Stomach (tissue), 9 donors: ENCODE results near the gene MYO10. TPM values are rescaled to one million over a fixed set of nuclear protein-coding genes. Genes with fewer than 3 reads are reported as not detected.

Experiments
- DNase-seq, 2 donors: peaks; one replicate each; pipeline versions ENCODE4 v3.0.0 to v3.0.0-alpha.2; 2013 to 2019
- H3K27ac ChIP-seq, 5 donors: fragments of 200-600 bp in 4 of 5; sonication (generic) in 4 of 5; one replicate each; pipeline ENCODE4 v1.5.1; 2013 to 2019; ENCODE audit warnings: mild to moderate bottlenecking in 1 of 5, moderate library complexity in 1 of 5
- H3K27me3 ChIP-seq, 3 donors: fragments of 200-600 bp; sonication (generic); one replicate each; pipeline ENCODE4 v1.5.1; 2017 to 2019; ENCODE audit warnings: mixed run types in 1 of 3
- H3K36me3 ChIP-seq, 4 donors: fragments of 200-600 bp; sonication (generic); 1 replicate in 3 of 4; 2 replicates in 1 of 4; pipeline ENCODE4 v1.5.1; 2016 to 2019
- H3K4me1 ChIP-seq, 4 donors: fragments of 200-600 bp; sonication (generic); one replicate each; pipeline ENCODE4 v1.5.1; 2016 to 2019
- H3K4me3 ChIP-seq, 4 donors: fragments of 200-600 bp; sonication (generic) in 3 of 4; one replicate each; pipeline ENCODE4 v1.5.1; 2016 to 2019; ENCODE audit warnings: mild to moderate bottlenecking in 1 of 4
- H3K9me3 ChIP-seq, 4 donors: fragments of 200-600 bp; sonication (generic); one replicate each; pipeline ENCODE4 v1.5.1; 2016 to 2019
- EP300 ChIP-seq: sonication (generic); formaldehyde crosslinking; IDR thresholded peaks from one replicate; pipeline ENCODE4 v1.6.1; 2017; ENCODE audit warnings: antibody characterized with exemption
- POLR2A ChIP-seq, 4 donors: fragments of 450-650 bp; IDR thresholded peaks; one replicate each; pipeline ENCODE4 v1.6.1; 2016; ENCODE audit warnings: antibody characterized with exemption in 4 of 4, control low read depth in 2 of 4, mild to moderate bottlenecking in 1 of 4, moderate library complexity in 1 of 4
- POLR2AphosphoS5 ChIP-seq, 3 donors: sonication (generic); formaldehyde crosslinking; IDR thresholded peaks; one replicate each; pipeline ENCODE4 v1.6.1; 2016; ENCODE audit warnings: antibody characterized with exemption in 3 of 3
- WGBS, 5 donors: extraction: QIAGEN DNeasy Blood & Tissue Kit in 3 of 5; methylation state at CpG; one replicate each; pipeline versions ENCODE4 v1.1.5 to v1.1.7; 2013 to 2018; 5-methylcytosine and 5-hydroxymethylcytosine counted together
- intact Hi-C: fragments of 100-400 bp; cut with DNase I; formaldehyde crosslinking; loops from one replicate; pipeline ENCODE4 v1.15.1; 2023; ENCODE audit warnings: low total_unique reads
- polyA plus RNA-seq, 3 donors: library from polyadenylated mRNA; stranded (reverse); fragments of 200-250 nt; gene quantifications; one replicate each; pipeline ENCODE4 v1.2.3, GENCODE V29; 2013
- small RNA-seq, 4 donors: library from RNA; depleted of rRNA; stranded (forward); fragments of <200 nt; gene quantifications; one replicate each; pipeline ENCODE3, GENCODE V24; 2016
- total RNA-seq, 5 donors: library from RNA; depleted of rRNA; stranded (reverse); fragments of >200 nt; gene quantifications; one replicate each; pipeline versions ENCODE4 v1.1.0 to v1.2.3, GENCODE V29; 2014 to 2016
- TF ChIP-seq, protein P1 (sequence below), 7 experiments: fragments of 450-650 bp in 4 of 7; fragments of 200-600 bp in 3 of 7; sonication (generic) in 3 of 7; IDR thresholded peaks; one replicate each; pipeline ENCODE4 v1.5.1; 2016 to 2019; ENCODE audit warnings: antibody characterized with exemption in 7 of 7, control low read depth in 2 of 7, mild to moderate bottlenecking in 1 of 7
- donor health status: healthy with polysubstance abuse.
- donor health status: Bipolar disorder and iron deficiency.
- donor health status: healthy.

MYO10 gene
- total and polyA plus RNA-seq, 8 donors = 6.8 to 233 (median 76.5) TPM

DNA sequence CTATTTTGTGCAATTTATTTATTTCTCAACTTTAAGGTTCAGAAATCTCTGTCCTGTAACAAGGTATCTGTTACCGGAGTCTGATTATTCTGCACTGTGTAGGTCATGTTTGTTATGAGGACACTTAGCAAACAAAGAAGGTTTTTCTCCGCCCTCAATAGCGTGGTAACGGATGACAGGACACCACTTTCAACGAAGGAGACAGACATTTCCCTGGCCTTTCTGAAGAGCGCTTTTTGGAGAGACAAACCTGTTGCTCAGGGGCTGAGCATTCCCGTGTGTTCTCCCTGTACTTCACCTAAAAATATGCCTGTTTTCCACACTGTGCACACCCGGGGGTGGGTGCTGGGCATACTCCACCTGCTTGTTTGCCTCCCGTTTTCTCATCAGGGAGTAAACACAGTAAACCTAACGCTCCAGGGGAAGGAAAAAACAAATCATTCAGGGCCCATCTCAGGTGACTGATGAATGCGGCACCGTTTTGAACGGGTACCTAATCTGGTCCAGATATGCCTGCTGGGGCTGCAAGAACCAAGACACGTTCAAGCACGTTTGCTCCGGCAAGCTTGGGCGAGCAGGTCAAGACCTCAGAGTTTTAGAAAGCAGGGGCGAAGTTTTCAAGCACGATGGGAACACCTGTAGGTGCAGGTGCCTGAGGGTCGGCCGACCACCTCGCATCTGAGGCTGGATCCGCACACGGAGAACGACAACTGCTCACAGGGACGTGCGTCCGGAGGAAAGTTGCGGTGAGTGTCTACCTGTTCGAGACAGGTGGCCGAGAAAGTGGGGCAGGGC is 320.1 kb downstream of the MYO10 start:
- DNase-seq = peak in 1 of 2 donors; percentile 22
- Histone ChIP-seq H3K27ac (peak overlapping the region; percentile 12 to 80 (median 45)), H3K27me3 (no peaks in the 10 kb centered on the region), H3K4me1 (peaks cover 10 to 18% (median 16%) of the 10 kb centered on the region in 4 donors), H3K36me3 (no peaks in the 10 kb centered on the region), H3K4me3 (peak overlapping the region; percentile 77 to 87 (median 82)), H3K9me3 (no peaks in the 10 kb centered on the region)
- intact Hi-C loops = no loop called here
- TF ChIP-seq POLR2A (IDR thresholded peaks at IDR 0.05) (no peak), POLR2AphosphoS5 (IDR thresholded peaks at IDR 0.05) (no peak), EP300 (no peak)
- TF ChIP-seq, protein P1, sequence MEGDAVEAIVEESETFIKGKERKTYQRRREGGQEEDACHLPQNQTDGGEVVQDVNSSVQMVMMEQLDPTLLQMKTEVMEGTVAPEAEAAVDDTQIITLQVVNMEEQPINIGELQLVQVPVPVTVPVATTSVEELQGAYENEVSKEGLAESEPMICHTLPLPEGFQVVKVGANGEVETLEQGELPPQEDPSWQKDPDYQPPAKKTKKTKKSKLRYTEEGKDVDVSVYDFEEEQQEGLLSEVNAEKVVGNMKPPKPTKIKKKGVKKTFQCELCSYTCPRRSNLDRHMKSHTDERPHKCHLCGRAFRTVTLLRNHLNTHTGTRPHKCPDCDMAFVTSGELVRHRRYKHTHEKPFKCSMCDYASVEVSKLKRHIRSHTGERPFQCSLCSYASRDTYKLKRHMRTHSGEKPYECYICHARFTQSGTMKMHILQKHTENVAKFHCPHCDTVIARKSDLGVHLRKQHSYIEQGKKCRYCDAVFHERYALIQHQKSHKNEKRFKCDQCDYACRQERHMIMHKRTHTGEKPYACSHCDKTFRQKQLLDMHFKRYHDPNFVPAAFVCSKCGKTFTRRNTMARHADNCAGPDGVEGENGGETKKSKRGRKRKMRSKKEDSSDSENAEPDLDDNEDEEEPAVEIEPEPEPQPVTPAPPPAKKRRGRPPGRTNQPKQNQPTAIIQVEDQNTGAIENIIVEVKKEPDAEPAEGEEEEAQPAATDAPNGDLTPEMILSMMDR (IDR thresholded peaks at IDR 0.05) = no peak
- WGBS, 5 donors = 9 to 14% (median 12%) methylated on average over 31 of the region's 31 CpGs

DNA sequence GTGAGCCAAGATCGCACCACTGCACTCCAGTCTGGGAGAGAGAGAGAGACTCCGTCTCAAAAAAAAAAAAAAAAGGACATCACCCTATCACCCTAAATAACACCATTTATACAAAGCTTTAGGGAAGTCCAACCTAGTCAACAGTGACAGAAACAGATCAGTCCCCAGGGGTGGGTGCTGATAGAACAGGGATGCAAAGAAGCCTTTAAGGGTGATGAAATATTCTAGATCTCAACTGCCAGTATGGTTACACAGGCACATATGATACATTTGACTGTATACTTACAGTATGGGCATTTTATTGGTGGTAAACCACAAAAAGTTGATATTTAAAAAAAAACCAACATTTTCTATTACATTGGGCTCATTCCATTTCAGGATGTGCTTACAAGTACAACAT is 324.1 kb downstream of the MYO10 start:
- H3K27ac ChIP-seq = no peak overlapping the region
- intact Hi-C loops = no loop called here
- no peaks in the 10 kb centered on the region for H3K9me3 ChIP-seq
- H3K27me3 ChIP-seq = no peaks in the 10 kb centered on the region
- no peak overlapping the region for H3K4me3 ChIP-seq
- H3K36me3 ChIP-seq = no peaks in the 10 kb centered on the region
- peaks cover 10 to 13% (median 13%) of the 10 kb centered on the region in 4 donors for H3K4me1 ChIP-seq
- WGBS, 5 donors = 82 to 100% (median 100%) methylated on average over 2 of the region's 2 CpGs
- no peak for TF ChIP-seq EP300
- TF ChIP-seq POLR2AphosphoS5 (IDR thresholded peaks at IDR 0.05) = no peak
- TF ChIP-seq, protein P1 (IDR thresholded peaks at IDR 0.05) = no peak
- TF ChIP-seq POLR2A (IDR thresholded peaks at IDR 0.05) = no peak
- no peak for DNase-seq

Small RNA genes lying within 50 kb of the gene (small RNA-seq; reads per million reads assigned to genes)
- gene RF00019 = 0 reads per million in 4 donors
- gene RNA5SP179 = 0 reads per million in 4 donors
- gene RNU6-660P = 0 reads per million in 4 donors
